22Rv1 (cell line): ENCODE results near the gene PDE10A.
"Not testable (repeated sequence)": the region's sequence is repeated elsewhere in the genome, so short reads cannot be mapped to it uniquely, and the experiment has no call there.

ENCODE experiments used
- H3K27ac ChIP-seq: fragments of 450-650 bp; 2 replicates; pipeline ENCODE4 v1.5.1; 2017
- CTCF ChIP-seq: fragments of 450-650 bp; IDR thresholded peaks from 2 replicates; pipeline ENCODE4 v1.5.1; 2017; ENCODE audit warnings: mild to moderate bottlenecking
- ZFX ChIP-seq: fragments of 450-650 bp; IDR thresholded peaks from 2 replicates; pipeline ENCODE4 v1.6.1; 2017; ENCODE audit warnings: antibody characterized with exemption, borderline replicate concordance

Gene PDE10A

GRCh38 chr6:165556116-165556843, 106.8 kb downstream of the PDE10A start:
- H3K27ac ChIP-seq: no peak overlapping the region
- TF ChIP-seq CTCF: no peak
- TF ChIP-seq ZFX: no peak

- not testable (repeated sequence) for H3K27ac ChIP-seq
Observed at GRCh38 chr6:165554644-165555043, 108.4 kb downstream of the PDE10A start.

GRCh38 chr6:165552248-165552736, 110.7 kb downstream of the PDE10A start:
- no peak for TF ChIP-seq CTCF
- no peak for TF ChIP-seq ZFX
- no peak overlapping the region for H3K27ac ChIP-seq

DNA sequence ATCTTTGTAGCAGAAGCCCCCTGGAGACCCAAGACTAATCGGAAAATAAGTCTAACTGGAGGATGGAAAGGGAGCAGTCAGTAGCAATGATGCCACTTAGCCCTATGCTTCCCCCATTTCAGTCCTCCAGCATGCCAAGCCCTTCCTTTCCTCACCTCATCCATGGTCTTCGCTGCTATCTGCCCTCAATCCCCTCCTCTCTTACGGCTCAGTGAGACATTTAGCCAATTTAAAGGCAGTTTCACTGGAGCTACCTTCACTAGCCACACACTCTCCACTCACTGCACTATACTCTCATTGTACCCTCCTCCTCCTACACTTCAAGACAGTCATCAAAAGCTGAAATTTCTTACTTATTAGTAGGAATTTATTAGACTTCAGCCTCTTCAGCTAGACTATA, 111.2 kb downstream of the PDE10A start:
- H3K27ac ChIP-seq: no peak overlapping the region
- TF ChIP-seq ZFX (no peak), CTCF (no peak)

- TF ChIP-seq CTCF (no peak), ZFX (no peak)
- no peak overlapping the region for H3K27ac ChIP-seq
Observed at GRCh38 chr6:165548450-165548849, 114.6 kb downstream of the PDE10A start.

DNA sequence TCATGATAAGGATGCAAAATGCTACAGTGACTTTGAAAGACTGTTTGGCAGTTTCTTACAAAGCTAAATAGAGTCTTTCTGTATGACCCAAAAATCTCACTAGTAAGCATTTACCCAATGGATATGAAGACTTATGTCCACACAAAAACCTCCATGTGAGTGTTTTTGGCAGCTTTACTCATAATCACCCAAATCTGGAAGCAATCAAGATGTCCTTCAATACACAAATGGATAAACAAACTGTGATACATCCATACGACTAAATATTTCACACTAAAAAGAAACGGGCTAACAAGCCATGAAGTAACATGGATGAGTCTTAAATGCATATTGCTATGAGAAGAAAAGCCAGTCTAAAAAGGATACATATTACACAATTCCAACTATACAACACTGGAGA, 117.2 kb downstream of the PDE10A start:
- H3K27ac ChIP-seq: no peak overlapping the region
- TF ChIP-seq ZFX (no peak), CTCF (no peak)

DNA sequence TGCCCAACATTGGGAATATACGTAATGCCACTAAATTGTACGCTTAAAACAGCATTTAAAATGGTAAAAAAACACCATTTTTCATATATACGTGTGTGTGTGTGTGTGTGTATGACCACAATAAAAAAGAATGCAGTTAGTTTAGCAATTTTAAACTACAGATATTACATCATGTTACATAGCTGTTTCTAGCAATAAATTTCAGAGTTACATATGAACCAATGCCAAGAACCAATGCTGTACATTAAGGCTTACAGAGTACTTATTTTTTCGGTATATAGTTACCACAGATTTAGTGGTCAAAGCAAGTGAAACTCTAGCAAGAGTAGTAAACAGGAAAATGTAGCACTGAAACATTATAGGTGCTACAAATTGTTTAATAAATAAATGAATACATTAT, 119.3 kb downstream of the PDE10A start:
- TF ChIP-seq ZFX (no peak), CTCF (no peak)
- H3K27ac ChIP-seq: no peak overlapping the region

GRCh38 chr6:165536911-165537310, 126.1 kb downstream of the PDE10A start:
- TF ChIP-seq CTCF (no peak), ZFX (no peak)
- no peak overlapping the region for H3K27ac ChIP-seq
